ENCODE measurements around the gene TRPC3. TPM values are rescaled to one million over a fixed set of nuclear protein-coding genes. Genes with fewer than 3 reads are reported as not detected.
"Not testable (repeated sequence)": the region's sequence is repeated elsewhere in the genome, so short reads cannot be mapped to it uniquely, and the experiment has no call there.

The TRPC3 gene
- polyA plus RNA-seq, 4 donors, result 1.0 to 1.3 (median 1.1) TPM

DNA sequence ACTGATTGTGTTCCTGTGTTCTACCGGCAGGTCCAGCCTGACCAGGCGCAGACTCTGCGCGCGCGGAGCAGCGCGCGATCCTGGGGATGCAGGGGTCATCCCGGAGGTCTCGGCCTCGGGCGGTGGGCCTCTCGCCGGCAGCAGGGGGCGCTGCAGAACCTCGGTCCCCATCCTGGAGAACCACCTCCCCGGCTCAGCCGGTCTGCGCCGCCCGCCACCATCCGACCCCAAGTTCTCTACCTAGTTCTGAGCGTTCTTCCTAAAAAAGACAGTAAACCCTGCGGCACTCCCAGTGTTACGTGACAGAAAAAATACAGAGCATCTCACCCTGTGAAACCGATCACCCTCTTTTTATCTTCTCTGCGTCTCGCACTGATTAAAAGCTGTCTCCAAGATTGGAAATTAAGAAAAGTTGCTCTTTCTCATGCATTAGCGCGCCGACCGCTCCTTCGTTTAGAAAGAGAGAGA is 1.6 kb downstream of the TRPC3 start:
- peak in 3 of 4 donors; percentile 41 to 53 (median 46) for DNase-seq (ENCODE audit: low read depth in 4 of 4, low spot score in 2 of 4)

DNA sequence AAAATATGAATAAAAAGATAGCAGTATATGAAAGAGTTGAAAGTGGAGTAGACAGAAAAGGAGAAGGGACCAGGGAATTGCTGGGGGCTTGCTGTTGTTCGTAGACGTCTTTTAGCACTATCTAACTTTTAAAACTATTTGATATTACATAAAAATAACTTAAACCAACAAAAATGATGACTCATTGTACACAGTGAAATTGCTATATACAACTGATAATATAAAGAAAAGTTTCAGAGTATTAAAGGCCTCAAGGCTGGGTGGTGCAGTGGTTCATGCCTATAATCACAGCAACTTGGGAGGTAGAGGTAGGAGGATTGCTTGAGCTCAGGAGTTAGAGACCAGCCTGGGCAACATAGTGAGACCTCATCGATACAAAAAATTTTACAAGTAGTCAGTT is 5.2 kb downstream of the TRPC3 start:
- DNase-seq (ENCODE audit: low read depth in 4 of 4, low spot score in 2 of 4), result no peak

DNA sequence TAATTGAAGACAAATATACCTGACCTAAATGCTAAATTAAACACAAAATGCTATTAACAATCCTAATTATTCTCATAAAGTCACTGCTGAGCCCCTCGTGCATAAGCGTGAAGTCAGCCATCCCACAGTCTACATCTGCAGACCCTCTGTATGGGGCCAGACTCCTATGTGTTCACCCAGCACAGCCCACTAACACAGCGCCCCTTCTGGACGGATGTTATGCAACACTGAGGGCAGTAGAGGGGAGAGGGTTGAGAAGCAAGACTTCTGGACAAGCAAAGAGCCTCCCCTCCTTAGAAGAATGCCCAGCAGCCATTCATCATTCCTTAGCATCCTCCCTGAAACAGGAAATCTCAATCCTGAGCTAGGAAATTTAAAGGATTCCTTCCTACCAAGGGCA is 7.9 kb downstream of the TRPC3 start:
- no peak for DNase-seq (ENCODE audit: low read depth in 4 of 4, low spot score in 2 of 4)

- no peak for DNase-seq (ENCODE audit: low read depth in 4 of 4, low spot score in 2 of 4)
Observed at GRCh38 chr4:121939690-121940089, 12.2 kb downstream of the TRPC3 start.

DNA sequence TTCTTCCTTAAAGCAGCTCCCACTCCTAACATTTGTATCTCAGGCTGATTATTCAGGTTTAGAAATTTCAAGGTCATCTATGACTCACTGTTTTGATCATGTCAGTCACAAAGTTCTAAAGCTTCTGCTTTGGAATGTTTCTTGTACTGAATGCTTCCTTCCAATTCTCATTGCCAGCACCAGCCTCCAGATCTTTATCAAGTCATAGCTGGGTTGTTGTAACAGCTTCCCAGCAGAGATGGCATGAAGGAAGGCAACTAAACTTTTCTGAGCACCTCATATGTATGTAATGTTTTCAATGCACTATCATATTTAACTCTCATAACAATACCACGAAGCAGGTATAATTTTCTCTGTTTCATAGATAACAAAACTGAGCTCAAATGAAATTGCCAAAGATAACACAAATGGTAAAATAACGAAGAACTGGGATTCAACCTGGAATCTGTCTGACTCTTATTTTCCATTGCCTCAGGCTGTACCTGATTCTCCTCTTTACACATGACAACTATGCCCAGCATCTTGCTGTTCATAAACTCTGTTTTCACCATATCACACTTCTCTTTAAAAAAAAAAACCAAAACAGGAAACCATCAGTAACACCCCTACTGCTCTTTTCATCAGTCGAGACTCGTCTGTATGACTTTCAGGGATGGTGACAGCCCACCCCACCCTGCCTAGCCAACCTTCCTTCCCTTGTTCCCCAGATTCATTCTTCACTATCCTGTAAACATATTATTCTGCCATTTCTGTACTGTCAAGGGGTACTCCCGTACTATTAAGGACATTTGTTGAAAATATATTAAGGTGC is 13.4 kb downstream of the TRPC3 start:
- no peak for DNase-seq (ENCODE audit: low read depth in 4 of 4, low spot score in 2 of 4)

GRCh38 chr4:121936101-121936500 is 15.8 kb downstream of the TRPC3 start:
- no peak for DNase-seq (ENCODE audit: low read depth in 4 of 4, low spot score in 2 of 4)

GRCh38 chr4:121934635-121935034 is 17.2 kb downstream of the TRPC3 start:
- DNase-seq (ENCODE audit: low read depth in 4 of 4, low spot score in 2 of 4), result no peak

DNA sequence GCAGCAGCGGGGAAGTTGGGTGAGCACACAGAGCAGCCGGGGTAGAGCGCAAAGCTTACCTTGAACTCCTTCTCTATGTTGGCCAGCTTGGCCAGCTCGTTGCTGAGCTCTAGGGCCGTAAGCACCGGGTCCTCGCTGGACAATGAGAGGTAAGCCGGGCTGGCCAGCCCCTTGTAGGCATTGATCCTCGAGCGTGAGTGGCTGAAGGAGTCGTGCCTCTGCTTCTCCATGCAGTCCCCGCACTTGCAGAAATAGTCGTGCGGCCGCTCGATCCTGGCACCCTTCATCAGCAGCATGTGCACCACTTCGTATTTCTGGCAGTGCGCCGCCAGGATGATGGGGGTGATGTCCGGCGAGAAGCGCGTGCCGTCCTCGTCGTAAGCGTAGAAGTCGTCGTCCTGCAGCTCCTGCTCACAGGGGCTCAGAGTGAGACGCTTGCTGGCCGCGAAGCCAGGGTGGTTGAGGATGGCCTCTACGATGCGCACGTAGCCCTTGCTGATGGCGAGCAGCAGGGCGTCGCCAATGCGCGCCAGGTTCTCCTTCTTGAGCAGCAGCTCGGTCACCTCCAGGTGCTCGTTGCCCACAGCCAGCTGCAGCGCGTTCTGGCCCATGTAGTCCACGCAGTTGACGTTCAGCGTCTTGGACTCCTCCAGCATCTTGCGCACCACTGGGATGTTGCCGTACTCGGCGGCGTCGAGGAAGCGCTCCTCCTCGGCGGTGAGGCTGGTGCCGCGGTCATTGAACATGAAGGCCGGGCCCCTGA is 19.5 kb downstream of the TRPC3 start:
- DNase-seq (ENCODE audit: low read depth in 4 of 4, low spot score in 2 of 4), result no peak

GRCh38 chr4:121930304-121930703 is 21.6 kb downstream of the TRPC3 start:
- DNase-seq (ENCODE audit: low read depth in 4 of 4, low spot score in 2 of 4), result no peak

GRCh38 chr4:121927948-121928347 is 23.9 kb downstream of the TRPC3 start:
- DNase-seq (ENCODE audit: low read depth in 4 of 4, low spot score in 2 of 4), result no peak

DNA sequence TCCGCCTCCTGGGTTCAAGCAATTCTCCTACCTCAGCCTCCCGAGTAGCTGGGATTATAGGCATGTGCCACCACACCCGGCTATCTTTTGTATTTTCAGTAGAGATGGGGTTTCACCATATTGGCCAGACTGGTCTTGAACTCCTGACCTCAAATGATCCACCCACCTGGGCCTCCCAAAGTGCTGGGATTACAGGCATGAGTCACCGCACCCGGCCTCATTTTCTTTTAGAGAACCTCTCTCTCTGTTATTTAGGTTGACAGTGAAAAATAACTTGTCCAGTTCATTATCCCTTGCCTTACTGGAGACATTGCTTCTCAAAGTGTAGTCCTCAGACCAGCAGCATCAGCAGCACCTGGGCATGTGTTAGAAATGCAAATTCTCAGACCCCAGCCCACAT is 25.4 kb downstream of the TRPC3 start:
- DNase-seq (ENCODE audit: low read depth in 4 of 4, low spot score in 2 of 4), result not testable (repeated sequence)

GRCh38 chr4:121923306-121923705 is 28.6 kb downstream of the TRPC3 start:
- DNase-seq (ENCODE audit: low read depth in 4 of 4, low spot score in 2 of 4), result no peak

DNA sequence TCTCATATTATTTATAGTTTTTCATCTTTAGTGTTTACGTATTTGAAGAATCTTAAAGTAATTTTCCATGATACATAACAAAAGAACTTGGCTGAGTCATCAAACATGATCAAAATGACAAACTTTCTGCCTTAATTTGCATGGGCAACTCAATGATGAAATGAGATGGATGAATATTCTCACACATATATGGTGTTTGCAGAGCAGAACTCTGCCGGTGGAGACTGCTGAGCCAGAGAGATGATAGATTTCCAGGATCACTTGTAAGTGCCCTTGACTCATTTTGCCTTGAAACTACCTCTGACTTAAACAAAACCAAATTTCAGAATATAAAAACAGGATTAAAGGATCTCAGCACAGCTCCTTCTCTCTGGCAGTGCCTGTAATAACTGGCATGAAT is 38.2 kb downstream of the TRPC3 start:
- no peak for DNase-seq (ENCODE audit: low read depth in 4 of 4, low spot score in 2 of 4)

- no peak for DNase-seq (ENCODE audit: low read depth in 4 of 4, low spot score in 2 of 4)
Observed at GRCh38 chr4:121908346-121908745, 43.5 kb downstream of the TRPC3 start.

DNA sequence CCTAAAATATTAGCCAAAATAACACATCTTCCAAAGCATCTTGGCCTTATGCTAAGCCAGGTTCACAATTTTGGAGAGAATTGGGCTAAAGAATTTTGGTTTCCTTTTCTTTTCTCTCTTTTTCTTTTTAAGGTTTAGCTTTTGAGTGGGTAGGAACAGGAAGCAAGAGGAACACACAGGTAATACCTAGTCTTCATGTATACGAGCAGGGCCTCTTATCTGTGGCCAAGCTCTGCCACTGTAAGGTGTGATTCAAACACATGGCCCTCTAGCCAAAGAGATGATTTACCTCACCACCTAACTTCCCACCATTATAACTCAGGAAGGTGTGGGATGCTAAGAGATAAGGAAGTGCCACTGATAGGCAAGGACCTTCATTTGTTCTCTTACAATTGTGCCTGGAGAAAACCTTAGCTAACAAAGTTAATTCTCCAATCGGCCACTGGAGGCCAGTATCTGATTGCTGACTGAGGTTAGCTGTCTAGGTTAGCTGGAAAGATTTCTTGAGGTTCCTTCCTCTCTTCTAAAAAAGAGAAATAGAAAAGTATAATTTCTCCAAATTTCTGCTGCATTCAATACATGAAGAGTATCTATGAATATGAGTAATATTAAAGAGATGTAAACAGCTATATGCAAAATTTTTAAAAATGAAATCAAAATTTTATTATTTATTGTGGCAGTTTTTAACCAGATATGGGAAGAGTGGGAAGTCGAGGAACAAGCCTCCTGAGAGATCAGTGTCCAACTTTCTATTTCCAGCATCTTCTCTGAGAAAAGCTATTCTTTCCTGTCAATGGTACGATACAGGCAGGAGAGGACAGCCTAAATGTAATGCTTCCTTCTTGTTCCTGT is 51.5 kb downstream of the TRPC3 start:
- peak; percentile 13 to 54 (median 18) for DNase-seq (ENCODE audit: low read depth in 4 of 4, low spot score in 2 of 4)

- DNase-seq (ENCODE audit: low read depth in 4 of 4, low spot score in 2 of 4), result no peak
Observed at GRCh38 chr4:121898150-121898549, 53.7 kb downstream of the TRPC3 start.

DNA sequence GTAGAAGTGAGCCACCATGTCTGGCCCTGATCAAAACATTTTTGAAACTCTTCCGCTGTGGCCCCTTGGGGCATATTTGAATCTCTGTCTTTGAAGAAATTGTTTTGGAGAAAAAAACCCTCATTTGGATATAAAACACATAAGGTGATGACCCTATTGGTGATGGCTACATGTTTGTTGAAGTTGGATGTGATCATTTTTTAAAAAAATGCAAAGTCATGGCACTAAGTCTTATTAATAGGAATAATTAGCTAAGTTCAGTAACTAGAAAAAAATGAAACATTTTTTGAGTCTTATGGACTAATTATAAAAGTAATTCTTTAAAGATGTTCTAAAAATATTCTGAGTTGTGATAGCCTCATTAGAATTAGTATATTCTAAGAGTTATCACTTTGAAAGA is 63.7 kb downstream of the TRPC3 start:
- DNase-seq (ENCODE audit: low read depth in 4 of 4, low spot score in 2 of 4), result no peak

DNA sequence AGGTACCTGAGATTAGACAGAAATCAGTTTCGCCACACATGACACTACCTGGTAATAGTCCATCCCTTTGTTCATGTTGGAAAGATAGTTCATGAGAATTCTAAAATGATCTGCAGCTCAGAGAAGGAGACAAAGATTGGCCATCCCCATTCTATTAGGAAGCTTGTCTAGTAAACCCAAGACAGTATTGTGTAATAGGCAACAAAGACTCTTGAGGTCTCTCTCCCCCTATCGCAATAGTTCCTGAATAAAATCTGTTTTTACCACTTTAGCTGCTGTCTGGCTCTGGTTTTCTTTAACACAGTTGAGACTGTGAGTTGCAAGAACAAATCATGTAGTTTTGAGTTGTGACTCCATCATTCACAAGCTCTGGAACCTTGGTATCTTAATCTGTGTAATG is 66.7 kb downstream of the TRPC3 start:
- DNase-seq (ENCODE audit: low read depth in 4 of 4, low spot score in 2 of 4), result no peak

GRCh38 chr4:121881158-121881557 is 70.7 kb downstream of the TRPC3 start:
- no peak for DNase-seq (ENCODE audit: low read depth in 4 of 4, low spot score in 2 of 4)

DNA sequence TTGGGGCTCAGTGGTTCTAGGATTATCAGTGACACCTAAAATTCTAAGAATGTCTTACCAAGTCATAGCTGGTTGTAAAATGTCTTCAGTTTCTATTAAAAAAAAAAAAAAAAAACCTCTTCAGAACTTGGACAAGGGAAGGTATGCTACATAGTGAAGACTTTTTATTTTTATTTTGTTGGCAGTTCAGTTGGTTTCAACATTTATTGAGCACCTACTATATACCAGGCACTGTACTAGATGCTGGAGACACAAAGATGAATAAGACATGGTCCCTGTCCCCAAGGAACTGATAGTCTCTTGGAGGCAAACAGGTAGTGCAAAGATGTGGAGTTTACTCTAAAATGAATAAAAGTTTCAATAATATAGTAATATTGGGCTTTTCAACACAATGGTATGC is 72.7 kb downstream of the TRPC3 start:
- no peak for DNase-seq (ENCODE audit: low read depth in 4 of 4, low spot score in 2 of 4)

All from left renal cortex interstitium (tissue), 4 donors.